Upper lobe of left lung (tissue), 6 donors: ENCODE data around the gene PDE7B. TPM values are rescaled to one million over a fixed set of nuclear protein-coding genes. Genes with fewer than 3 reads are reported as not detected.
"Not testable (repeated sequence)": the region's sequence is repeated elsewhere in the genome, so short reads cannot be mapped to it uniquely, and the experiment has no call there.

Experiments
- ATAC-seq, 2 donors: fragments of 200-7000 bp; cut with Tn5 transposase; one replicate each; pipeline ENCODE4 v1.9.1; 2022; ENCODE audit warnings: mild to moderate bottlenecking in 2 of 2, moderate library complexity in 2 of 2; ENCODE audit not compliant: low FRiP score in 2 of 2
- DNase-seq, 2 donors: peaks; one replicate each; pipeline ENCODE4 v3.0.0-alpha.2; 2019 to 2020
- H3K27ac ChIP-seq, 4 donors: fragments of 200-600 bp; sonication (generic); one replicate each; pipeline ENCODE4 v1.5.1; 2016 to 2019
- H3K27me3 ChIP-seq, 4 donors: fragments of 200-600 bp; sonication (generic); one replicate each; pipeline ENCODE4 v1.5.1; 2017 to 2019
- H3K36me3 ChIP-seq, 4 donors: fragments of 200-600 bp; sonication (generic); one replicate each; pipeline ENCODE4 v1.5.1; 2016 to 2019
- H3K4me1 ChIP-seq, 4 donors: fragments of 200-600 bp; sonication (generic); one replicate each; pipeline ENCODE4 v1.5.1; 2018 to 2019
- H3K4me3 ChIP-seq, 4 donors: fragments of 200-600 bp; sonication (generic); one replicate each; pipeline ENCODE4 v1.5.1; 2017 to 2019; ENCODE audit warnings: mild to moderate bottlenecking in 2 of 4, moderate library complexity in 1 of 4
- H3K9me3 ChIP-seq, 4 donors: fragments of 200-600 bp; sonication (generic); one replicate each; pipeline ENCODE4 v1.5.1; 2018 to 2019
- EP300 ChIP-seq, 4 donors: sonication (generic); formaldehyde crosslinking; IDR thresholded peaks; one replicate each; pipeline ENCODE4 v1.5.1; 2017; ENCODE audit warnings: antibody characterized with exemption in 4 of 4, control low read depth in 2 of 4
- POLR2A ChIP-seq, 4 donors: fragments of 450-650 bp; IDR thresholded peaks; one replicate each; pipeline ENCODE4 v1.5.1; 2016 to 2017; ENCODE audit warnings: antibody characterized with exemption in 4 of 4, mild to moderate bottlenecking in 2 of 4
- POLR2AphosphoS5 ChIP-seq, 2 donors: sonication (generic); formaldehyde crosslinking; IDR thresholded peaks; one replicate each; pipeline ENCODE4 v1.5.1; 2017; ENCODE audit warnings: antibody characterized with exemption in 2 of 2
- WGBS, 2 donors: methylation state at CpG; one replicate each; pipeline ENCODE4 v1.1.5; 2017 to 2018; 5-methylcytosine and 5-hydroxymethylcytosine counted together
- total RNA-seq, 6 donors: library from RNA; depleted of rRNA in 4 of 6; stranded (reverse); fragments of >200 nt in 4 of 6; gene quantifications; one replicate each; pipeline versions ENCODE4 v1.1.0 to v1.2.1, GENCODE V29; 2016 to 2021
- TF ChIP-seq, protein P1 (sequence below), 6 experiments: fragments of 450-650 bp in 4 of 6; fragments of 200-600 bp in 2 of 6; sonication (generic) in 2 of 6; IDR thresholded peaks; one replicate each; pipeline ENCODE4 v1.5.1; 2016 to 2019; ENCODE audit warnings: antibody characterized with exemption in 6 of 6
- donor health status: DM: no; HTN: no; CAD: no; lungs with moderate emphysema.
- donor health status: DM: no; HTN: yes; CAD: no; lungs with severe emphysema.

Gene PDE7B
- total RNA-seq, 6 donors from 2014 or later = 1.0 to 4.4 (median 2.6) TPM

DNA sequence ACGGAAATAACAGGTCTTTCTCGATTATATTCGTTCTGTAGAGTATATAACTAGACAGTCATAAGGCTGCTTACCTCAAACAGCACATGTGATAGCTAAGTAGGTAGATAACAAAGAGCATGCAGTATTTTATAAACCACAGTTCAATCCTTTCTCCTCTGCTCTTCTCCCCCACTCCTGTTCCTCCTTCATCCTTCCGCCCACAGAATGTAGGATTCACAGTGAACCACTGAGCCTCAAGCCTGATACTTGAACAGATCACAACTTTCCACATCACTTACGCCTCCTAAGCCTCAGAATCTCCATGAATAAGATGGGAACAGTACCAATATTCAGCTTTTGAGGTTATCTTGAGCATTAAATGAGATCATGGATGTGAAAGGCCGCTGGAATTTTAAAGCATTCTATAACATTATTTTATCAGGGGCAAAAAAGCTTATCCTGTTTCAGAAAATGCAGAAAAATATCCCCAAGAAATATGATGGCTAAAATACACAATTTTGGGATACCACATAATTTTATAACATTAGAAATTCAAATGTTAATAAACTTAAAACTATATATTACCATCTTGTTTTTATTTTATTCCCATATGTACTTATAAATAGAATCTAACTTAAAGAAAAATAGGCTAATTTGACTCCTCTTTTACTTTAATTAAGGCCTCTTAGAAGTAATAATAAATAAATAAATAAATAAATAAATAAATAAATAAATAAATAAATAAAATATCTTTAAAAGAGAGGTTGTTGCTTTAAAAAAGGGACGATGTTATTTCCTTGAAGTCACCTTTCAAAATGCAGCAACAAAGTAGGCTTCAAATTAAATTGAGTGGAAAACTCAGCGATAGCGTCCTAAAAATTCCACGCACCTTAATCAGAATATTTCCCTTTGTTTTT, 365.3 kb downstream of the PDE7B start:
- Histone ChIP-seq H3K27me3 (no peaks in the 10 kb centered on the region), H3K4me1 (no peaks in the 10 kb centered on the region), H3K9me3 (no peaks in the 10 kb centered on the region), H3K36me3 (no peaks in the 10 kb centered on the region), H3K27ac (no peak overlapping the region), H3K4me3 (no peak overlapping the region)
- 82 to 85% methylated on average over 10 of the region's 10 CpGs for WGBS, 2 donors
- no peak for DNase-seq
- TF ChIP-seq POLR2AphosphoS5 (IDR thresholded peaks at IDR 0.05) (no peak), POLR2A (IDR thresholded peaks at IDR 0.05) (no peak), EP300 (IDR thresholded peaks at IDR 0.05) (no peak)
- TF ChIP-seq, protein P1, sequence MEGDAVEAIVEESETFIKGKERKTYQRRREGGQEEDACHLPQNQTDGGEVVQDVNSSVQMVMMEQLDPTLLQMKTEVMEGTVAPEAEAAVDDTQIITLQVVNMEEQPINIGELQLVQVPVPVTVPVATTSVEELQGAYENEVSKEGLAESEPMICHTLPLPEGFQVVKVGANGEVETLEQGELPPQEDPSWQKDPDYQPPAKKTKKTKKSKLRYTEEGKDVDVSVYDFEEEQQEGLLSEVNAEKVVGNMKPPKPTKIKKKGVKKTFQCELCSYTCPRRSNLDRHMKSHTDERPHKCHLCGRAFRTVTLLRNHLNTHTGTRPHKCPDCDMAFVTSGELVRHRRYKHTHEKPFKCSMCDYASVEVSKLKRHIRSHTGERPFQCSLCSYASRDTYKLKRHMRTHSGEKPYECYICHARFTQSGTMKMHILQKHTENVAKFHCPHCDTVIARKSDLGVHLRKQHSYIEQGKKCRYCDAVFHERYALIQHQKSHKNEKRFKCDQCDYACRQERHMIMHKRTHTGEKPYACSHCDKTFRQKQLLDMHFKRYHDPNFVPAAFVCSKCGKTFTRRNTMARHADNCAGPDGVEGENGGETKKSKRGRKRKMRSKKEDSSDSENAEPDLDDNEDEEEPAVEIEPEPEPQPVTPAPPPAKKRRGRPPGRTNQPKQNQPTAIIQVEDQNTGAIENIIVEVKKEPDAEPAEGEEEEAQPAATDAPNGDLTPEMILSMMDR (IDR thresholded peaks at IDR 0.05) = no peak
- ATAC-seq = no peak

DNA sequence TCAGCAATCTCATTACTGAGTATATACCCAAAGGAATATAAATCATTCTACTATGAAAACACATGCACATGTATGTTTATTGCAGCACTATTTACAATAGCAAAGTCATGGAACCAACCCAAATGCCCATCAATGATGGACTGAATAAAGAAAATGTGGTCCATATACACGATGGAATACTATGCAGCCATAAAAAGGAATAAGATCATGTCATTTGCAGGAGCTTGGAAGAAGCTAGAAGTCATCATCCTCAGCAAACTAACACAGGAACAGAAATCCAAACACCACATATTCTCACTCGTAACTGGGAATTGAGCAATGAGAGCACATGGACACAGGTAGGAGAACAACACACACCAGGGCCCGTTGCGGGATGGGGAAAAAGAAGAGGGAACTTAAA, 373.5 kb downstream of the PDE7B start:
- H3K4me3 ChIP-seq, H3K27ac ChIP-seq, H3K36me3 ChIP-seq, H3K27me3 ChIP-seq, ATAC-seq, DNase-seq, H3K9me3 ChIP-seq: not testable (repeated sequence)
- peaks cover 3 to 14% (median 4%) of the 10 kb centered on the region in 4 donors for H3K4me1 ChIP-seq
- WGBS, 2 donors = 90 to 95% methylated on average over 4 of the region's 4 CpGs

DNA sequence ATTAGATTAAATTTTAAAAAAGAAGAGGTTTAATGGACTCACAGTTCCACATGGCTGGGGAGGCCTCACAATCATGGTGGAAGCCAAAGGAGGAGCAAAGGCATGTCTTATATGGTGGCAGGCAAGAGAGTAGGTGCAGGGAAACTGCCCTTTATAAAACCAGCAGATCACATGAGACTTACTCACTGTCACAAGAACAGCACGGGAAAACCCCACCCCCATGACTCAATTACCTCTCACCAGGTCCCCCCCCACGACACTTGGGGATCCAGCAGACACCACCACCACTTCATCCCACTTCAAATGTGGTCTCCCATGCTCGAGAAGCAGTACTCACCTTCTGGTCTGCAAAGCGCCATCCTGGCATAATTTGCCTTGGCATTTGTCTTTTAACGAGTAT, 374.0 kb downstream of the PDE7B start:
- Histone ChIP-seq H3K4me1 (peaks cover 3 to 14% (median 4%) of the 10 kb centered on the region in 4 donors), H3K36me3 (no peaks in the 10 kb centered on the region), H3K9me3 (no peaks in the 10 kb centered on the region), H3K27me3 (no peaks in the 10 kb centered on the region), H3K27ac (no peak overlapping the region), H3K4me3 (no peak overlapping the region)
- TF ChIP-seq, protein P1 (IDR thresholded peaks at IDR 0.05) = no peak
- TF ChIP-seq POLR2AphosphoS5 (IDR thresholded peaks at IDR 0.05) (no peak), EP300 (IDR thresholded peaks at IDR 0.05) (no peak), POLR2A (IDR thresholded peaks at IDR 0.05) (no peak)
- 64 to 75% methylated on average over 5 of the region's 5 CpGs for WGBS, 2 donors
- DNase-seq (no peak), ATAC-seq (no peak)

DNA sequence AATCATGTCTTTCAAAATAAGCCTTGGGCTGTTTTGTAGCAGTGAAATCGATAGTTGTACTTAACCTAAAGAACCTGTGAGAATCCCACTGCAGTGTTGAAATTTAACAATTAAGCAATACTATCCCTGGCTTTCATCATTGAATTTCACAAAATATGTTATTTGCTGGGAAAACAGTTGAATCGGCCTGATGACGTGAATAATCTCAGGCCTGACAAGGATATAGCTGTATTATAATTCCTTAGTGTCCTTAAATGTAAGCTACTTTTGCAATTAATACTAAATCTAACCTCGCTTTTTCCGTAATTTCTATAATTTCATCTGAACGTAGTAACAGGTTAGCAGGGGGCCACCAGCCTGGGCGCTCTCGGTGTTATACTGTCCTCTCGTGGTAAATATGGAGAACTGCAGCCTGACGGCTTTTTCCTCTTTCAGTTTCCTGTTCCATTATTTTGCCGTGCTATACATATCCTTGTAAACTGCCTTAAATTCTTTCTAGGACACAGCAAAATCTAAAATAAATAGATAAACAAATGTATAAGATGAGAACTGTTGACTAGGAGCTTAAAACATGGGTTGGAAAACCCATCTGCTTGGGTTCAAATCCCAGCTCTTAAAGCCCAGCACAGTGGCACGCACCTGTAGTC, 374.6 kb downstream of the PDE7B start:
- H3K4me1 ChIP-seq = peaks cover 3 to 14% (median 4%) of the 10 kb centered on the region in 4 donors
- ATAC-seq (peak; percentile 88 to 93), DNase-seq (peak in 1 of 2 donors; percentile 76)
- no peaks in the 10 kb centered on the region for H3K9me3 ChIP-seq
- no peaks in the 10 kb centered on the region for H3K36me3 ChIP-seq
- TF ChIP-seq EP300 (IDR thresholded peaks at IDR 0.05) (no peak), POLR2AphosphoS5 (IDR thresholded peaks at IDR 0.05) (no peak), POLR2A (IDR thresholded peaks at IDR 0.05) (no peak)
- TF ChIP-seq, protein P1 (IDR thresholded peaks at IDR 0.05) = peak; percentile 85 to 100 (median 95)
- WGBS, 2 donors = 17 to 18% methylated on average over 12 of the region's 12 CpGs
- H3K27ac ChIP-seq = no peak overlapping the region
- H3K27me3 ChIP-seq = no peaks in the 10 kb centered on the region
- peak overlapping the region in 2 of 4 donors; percentile 19 to 36 for H3K4me3 ChIP-seq

DNA sequence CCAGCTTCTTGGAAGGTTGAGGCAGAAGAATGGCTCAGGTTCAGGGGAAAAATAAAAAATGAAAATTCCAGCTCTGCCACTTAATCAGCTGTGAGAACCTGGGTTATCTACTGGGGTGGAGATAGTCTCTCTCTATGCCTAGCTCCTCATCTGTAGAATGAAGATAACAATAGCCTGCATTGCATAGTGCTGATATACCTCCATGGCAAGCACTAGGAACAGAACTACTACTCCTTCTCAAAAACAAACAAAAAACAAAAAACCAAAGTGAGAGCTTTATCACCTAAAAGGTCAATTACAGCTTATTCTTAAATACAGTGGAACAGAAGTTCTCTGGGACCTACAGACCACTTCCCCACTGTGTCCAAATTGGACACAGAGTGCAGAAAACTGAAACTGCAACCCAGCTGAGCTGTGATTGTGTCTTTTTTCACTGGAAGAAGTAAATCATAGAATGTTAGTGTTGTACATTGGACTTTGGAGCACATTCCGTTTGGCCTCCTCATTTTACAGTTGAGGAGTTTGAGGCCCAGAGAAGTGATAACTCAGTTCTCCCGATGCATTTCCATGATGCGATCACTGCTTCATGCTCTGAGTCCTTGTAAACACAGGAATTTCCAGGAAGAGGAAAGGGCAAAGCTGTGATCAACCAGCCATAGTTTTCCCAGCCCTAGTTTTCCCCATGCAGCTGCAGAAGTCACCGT, 375.3 kb downstream of the PDE7B start:
- 80 to 82% methylated on average over 4 of the region's 4 CpGs for WGBS, 2 donors
- no peak for DNase-seq
- peak in 1 of 2 donors; percentile 42 for ATAC-seq

More for the DNA sequence above, 375.3 kb downstream of the PDE7B start:
- H3K27ac ChIP-seq = no peak overlapping the region
- no peaks in the 10 kb centered on the region for H3K27me3 ChIP-seq
- no peaks in the 10 kb centered on the region for H3K36me3 ChIP-seq
- H3K9me3 ChIP-seq = no peaks in the 10 kb centered on the region
- H3K4me3 ChIP-seq = peak overlapping the region in 2 of 4 donors; percentile 19 to 36
- H3K4me1 ChIP-seq = peaks cover 3 to 14% (median 4%) of the 10 kb centered on the region in 4 donors
- TF ChIP-seq EP300 (IDR thresholded peaks at IDR 0.05) (no peak), POLR2A (IDR thresholded peaks at IDR 0.05) (no peak), POLR2AphosphoS5 (IDR thresholded peaks at IDR 0.05) (no peak)
- TF ChIP-seq, protein P1 (IDR thresholded peaks at IDR 0.05) = no peak
